Fibroblast of pulmonary artery (primary cell): ENCODE data around the gene MOGAT2.
"Not testable (repeated sequence)": the region's sequence is repeated elsewhere in the genome, so short reads cannot be mapped to it uniquely, and the experiment has no call there.

ENCODE experiments used
- DNase-seq: peaks from one replicate; pipeline ENCODE4 v3.0.0-alpha.2; 2010; ENCODE audit warnings: low read depth
- H3K4me3 ChIP-seq: replicated peaks from 2 replicates; pipeline ENCODE4 v1.5.1; 2011; ENCODE audit warnings: low read depth, mild to moderate bottlenecking, control low read depth, low read length, moderate library complexity
- TF ChIP-seq, protein P1 (sequence below): IDR thresholded peaks from 2 replicates; pipeline ENCODE4 v1.5.1; 2011; ENCODE audit warnings: mild to moderate bottlenecking, control low read depth, low read length, inconsistent platforms; ENCODE audit errors: missing control alignments

The MOGAT2 gene

DNA sequence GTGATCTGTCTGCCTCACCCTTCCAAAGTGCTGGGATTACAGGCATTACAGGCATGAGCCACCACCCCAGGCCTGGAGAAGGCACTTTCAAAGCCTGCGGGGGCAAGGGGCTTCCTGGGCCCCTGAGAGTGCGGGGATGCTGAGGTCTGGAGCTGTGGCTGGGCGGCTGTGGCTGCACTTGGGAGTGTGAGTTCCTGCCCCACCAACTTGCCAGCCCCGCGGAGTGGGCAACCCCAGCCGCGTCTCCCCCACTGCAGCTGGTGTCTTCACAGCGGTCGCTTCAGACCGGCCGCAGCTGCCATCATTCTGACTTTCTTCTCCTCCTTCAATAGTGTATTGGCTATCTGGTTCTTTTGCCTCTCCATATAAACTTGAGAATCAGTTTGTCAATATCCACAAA lies 38.1 kb upstream of the MOGAT2 start:
- no peak overlapping the region for H3K4me3 ChIP-seq
- DNase-seq, result no peak
- TF ChIP-seq, protein P1, sequence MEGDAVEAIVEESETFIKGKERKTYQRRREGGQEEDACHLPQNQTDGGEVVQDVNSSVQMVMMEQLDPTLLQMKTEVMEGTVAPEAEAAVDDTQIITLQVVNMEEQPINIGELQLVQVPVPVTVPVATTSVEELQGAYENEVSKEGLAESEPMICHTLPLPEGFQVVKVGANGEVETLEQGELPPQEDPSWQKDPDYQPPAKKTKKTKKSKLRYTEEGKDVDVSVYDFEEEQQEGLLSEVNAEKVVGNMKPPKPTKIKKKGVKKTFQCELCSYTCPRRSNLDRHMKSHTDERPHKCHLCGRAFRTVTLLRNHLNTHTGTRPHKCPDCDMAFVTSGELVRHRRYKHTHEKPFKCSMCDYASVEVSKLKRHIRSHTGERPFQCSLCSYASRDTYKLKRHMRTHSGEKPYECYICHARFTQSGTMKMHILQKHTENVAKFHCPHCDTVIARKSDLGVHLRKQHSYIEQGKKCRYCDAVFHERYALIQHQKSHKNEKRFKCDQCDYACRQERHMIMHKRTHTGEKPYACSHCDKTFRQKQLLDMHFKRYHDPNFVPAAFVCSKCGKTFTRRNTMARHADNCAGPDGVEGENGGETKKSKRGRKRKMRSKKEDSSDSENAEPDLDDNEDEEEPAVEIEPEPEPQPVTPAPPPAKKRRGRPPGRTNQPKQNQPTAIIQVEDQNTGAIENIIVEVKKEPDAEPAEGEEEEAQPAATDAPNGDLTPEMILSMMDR, result no peak

DNA sequence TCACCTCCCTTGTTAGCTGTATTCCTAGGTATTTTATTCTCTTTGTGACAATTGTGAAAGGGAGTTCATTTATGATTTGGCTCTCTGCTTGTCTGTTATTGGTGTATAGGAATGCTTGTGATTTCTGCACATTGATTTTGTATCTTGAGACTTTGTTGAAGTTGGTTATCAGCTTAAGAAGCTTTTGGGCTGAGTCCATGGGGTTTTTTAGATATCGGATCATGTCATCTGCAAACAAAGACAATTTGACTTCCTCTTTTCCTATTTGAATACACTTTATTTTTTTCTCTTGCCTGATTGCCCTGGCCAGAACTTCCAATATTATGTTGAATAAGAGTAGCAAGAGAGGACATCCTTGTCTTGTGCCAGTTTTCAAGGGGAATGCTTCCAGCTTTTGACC lies 33.8 kb upstream of the MOGAT2 start:
- DNase-seq, H3K4me3 ChIP-seq: not testable (repeated sequence)

DNA sequence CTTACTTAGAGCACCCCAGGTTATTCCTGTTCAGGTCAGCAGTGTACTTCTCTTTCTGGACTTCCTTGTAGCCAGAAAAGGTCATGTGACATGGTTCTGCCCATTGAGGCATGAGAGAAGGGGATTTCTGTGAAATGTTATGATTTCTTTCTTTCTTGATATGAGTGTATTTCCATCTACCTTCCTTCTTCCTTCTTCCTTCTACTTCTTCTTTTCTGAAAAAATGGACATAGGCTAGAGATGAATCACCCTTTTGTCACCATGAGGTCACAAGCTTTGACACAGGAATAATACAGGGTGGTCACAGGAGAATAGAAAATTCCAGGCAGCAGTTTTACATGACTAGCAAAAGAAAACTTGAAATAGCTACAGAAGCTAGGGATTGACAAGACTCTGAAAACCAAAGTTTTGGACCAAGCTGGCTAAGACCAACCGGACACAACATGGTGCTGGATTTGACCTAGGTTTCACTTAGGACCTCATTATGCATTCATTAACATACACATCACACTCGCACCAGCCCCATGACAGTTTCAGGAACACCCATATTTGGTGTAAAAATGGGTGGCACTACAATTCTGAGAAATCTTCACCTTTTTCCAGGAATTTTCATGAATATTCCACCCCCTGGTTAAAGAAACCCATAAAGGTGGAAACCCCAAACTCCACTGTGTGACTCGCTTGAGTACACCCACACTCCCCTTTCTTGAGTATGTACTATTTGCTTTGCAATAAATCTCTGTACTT lies 27.6 kb upstream of the MOGAT2 start:
- no peak for DNase-seq
- TF ChIP-seq, protein P1, result no peak

DNA sequence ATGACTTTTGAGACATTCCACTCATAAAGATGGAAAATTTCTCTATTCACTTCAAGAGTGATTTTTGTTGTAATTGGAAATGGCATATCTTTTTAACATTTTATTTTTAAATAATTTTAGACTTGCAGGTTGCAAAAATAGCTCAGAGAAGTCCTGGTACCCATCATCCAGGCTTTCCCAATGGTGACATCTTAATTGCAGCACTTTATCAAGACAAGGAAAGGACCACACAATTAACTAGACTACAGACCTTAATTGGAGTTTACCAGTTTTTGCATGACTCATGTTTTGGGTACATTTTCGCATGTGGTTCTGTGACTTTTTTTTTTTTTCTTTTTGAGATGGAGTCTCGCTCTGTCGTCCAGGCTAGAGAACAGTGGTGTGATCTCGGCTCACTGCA lies 25.8 kb upstream of the MOGAT2 start:
- no peak overlapping the region for H3K4me3 ChIP-seq
- TF ChIP-seq, protein P1, result no peak
- no peak for DNase-seq

More for the DNA sequence above, 27.6 kb upstream of the MOGAT2 start:
- H3K4me3 ChIP-seq, result no peak overlapping the region

DNA sequence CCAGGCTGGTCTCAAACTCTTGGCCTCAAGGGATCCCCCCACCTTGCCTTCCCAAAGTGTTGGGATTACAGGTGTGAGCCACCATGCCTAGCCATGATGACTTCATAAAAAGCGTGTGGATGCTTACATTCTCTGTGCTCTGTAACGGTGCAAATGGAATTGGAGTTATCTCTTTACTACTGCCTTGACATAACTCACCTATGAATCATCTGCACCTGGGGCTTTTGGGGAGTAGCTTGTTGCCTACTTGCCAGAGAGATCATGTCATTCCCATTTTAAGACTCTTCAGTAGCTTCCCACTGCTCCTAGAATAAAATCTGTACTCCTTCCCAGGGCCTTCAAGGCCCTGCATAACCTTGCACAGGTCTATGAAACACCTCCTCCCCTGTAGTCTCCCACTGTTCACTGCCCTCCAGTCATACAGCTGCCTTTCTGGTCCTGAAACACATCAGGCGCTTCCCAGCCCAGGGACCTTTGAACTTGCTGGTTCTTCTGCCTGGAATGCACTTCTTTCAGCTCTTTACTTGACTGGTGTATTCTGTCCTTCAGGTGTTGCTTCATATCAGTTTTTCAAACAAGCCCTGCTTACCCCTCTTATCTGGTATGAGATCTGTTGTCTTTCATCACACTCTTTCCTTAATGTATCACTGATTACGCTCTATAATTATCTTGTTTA lies 19.6 kb upstream of the MOGAT2 start:
- TF ChIP-seq, protein P1, result no peak
- no peak for DNase-seq
- H3K4me3 ChIP-seq, result no peak overlapping the region

DNA sequence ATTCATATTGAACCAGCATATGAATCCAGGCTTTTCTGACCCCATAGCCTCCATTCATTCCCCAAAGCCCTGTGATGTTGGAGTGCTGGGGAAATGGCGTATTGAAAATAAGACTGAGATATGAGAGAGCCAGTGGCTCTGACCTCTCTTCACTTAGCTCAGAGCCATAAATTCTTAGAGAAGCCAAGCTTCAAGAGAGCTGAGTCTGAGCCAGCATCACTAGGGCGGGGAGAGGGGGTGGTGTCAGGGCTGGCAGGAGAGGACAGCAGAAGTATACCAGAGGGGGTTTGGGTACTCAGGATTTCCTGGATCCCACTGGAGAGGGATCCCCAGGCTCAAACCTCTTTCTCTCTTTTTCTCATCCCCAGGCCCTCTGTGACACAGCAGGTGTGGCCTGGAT lies 16.7 kb upstream of the MOGAT2 start:
- TF ChIP-seq, protein P1, result no peak
- no peak for DNase-seq
- H3K4me3 ChIP-seq, result no peak overlapping the region

DNA sequence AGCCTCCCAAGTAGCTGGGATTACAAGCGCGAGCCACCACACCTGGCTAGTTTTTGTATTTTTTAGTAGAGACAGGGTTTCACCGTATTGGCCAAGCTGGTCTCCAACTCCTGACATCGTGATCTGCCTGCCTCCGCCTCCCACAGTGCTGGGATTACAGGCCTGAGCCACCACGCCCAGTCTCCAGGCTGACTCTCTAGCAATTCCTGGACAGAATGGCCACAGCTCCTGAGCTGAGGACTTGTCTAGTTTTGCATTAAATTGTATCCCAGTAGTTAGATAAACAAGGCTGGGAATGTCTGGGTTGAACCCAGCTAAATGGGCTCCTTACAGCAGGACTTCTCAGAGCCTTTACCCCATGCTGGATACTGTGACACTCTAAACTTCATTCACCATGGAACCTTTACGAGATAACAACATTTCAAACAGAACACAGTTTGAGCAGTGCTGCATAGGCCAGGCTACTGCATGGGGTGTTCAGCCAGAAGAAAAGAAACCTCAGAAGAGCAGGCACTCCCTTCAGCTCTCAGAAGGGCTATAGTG lies 13.9 kb upstream of the MOGAT2 start:
- TF ChIP-seq, protein P1, result no peak
- no peak overlapping the region for H3K4me3 ChIP-seq
- no peak for DNase-seq
